Stimulated activated CD8-positive, alpha-beta memory T cell treated with anti-CD3 and anti-CD28 coated beads, Interleukin-15, amount 100 ng/mL, for 48 hours (primary cell): ENCODE measurements around the gene MAP6D1.
"Not testable (repeated sequence)": the region's sequence is repeated elsewhere in the genome, so short reads cannot be mapped to it uniquely, and the experiment has no call there.

Experiments
- DNase-seq, 2 donors: peaks; one replicate each; pipeline ENCODE4 v3.0.0-alpha.2; 2020; ENCODE audit warnings: low read depth in 2 of 2

Gene MAP6D1

DNA sequence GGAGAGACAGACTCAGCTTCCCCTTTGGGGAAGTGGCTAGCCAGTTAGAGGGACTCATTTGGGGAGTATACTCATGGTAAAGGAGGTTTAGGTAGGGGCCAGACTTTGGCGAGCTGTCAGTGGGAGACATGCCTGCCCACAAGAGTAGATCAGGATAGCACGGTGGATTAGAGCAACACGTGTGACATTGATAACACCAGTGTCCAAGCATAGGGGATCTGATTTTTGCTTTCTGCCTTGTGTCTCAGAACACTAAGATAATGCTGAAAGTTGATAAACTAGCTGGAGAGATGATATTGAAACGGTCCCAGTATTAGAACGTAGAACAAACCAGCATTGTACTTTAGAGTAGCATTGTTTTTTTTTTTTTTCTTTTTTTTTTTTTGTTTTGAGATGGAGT, 25.9 kb downstream of the MAP6D1 start:
- DNase-seq = no peak

DNA sequence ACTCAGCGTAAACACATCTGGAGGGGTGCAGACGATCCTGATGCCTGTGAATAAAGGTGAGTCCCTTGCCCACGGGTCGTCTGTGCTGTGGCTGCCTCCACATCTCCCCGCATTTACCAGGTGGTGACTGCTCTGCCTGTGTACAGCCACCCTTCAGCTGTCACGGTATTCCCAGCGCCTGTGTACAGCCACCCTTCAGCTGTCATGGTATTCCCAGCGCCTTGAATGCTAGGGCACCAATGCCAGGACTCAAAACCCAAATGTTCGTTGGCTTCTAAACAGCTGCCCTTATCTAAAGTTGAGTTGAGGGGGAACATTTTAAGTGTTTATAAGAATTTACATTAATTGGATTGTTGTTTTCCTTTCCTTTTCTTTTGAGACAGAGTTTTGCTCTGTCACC, 27.4 kb downstream of the MAP6D1 start:
- no peak for DNase-seq

DNA sequence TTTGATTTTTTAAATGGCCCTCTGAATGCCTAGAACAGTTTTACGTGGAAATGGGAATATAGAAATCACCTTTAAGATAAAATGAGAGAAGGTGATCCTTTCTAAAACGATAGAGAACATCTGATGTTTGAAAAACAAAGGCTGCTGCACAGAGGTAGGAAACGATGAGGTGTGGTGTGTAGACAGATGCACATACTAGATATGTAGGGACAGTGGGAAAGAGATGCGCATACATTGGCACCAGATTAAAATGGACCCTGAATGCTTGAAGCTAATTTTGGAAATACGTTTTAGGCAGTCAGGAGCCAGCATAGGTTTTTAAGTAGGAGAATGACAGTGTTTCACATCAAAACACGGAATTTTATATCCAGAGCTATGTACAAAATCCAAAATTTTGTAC, 29.0 kb downstream of the MAP6D1 start:
- no peak for DNase-seq

DNA sequence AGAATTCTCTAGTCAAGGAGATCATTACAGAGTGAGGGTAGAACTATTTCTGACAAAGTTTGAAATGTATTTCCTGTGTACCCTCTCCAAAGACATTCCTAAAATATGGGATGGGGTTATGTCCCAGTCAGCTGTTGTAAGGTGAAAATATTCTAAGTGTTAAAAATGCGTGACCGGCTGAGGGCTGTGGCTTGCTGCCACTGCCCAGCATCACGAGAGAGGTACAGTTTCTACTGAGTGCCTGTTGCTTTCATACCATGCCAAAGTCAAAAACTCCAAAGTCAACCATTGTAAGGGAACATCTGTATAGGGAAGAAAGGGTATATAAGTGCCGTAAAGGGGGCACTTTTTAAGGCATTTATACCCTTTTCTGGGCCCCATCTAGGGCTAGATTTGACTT, 30.9 kb downstream of the MAP6D1 start:
- no peak for DNase-seq

- no peak for DNase-seq
These were observed 32.4 kb downstream of the MAP6D1 start for GRCh38 chr3:183792976-183793375.

GRCh38 chr3:183790700-183791099, 34.7 kb downstream of the MAP6D1 start:
- DNase-seq = no peak

- no peak for DNase-seq
These were observed 35.6 kb downstream of the MAP6D1 start for GRCh38 chr3:183789826-183790225.

GRCh38 chr3:183784503-183784902, 40.9 kb downstream of the MAP6D1 start:
- not testable (repeated sequence) for DNase-seq

DNA sequence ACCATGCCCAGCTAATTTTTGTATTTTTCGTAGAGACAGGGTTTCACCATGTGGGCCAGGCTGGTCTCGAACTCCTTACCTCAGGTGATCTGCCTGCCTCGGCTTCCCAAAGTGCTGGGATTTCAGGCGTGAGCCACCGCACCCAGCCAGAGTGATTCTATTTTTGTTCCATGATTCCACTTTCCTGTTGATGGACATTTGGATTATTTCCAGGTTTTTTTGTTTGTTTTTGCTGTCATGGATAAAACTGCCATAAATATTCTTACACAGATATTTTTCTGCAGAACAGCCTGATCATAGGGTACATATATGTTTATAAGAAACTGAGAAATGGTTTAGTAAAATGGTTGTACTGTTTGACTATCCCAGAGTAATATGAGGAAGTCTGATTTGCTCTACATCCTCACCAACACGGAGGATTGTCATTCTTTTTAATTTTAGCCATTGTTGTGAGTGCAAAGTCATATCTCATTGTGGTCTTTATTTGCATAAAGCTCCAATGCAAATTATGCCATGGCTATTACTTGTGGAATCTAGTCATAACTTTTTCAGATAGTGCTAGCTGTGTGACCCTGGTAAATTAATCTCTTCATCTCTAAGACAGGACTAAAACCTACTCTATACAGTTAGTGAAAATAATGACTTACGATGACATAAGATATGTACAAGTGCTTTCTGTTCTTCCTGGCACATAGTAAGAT, 42.7 kb downstream of the MAP6D1 start:
- DNase-seq = no peak

DNA sequence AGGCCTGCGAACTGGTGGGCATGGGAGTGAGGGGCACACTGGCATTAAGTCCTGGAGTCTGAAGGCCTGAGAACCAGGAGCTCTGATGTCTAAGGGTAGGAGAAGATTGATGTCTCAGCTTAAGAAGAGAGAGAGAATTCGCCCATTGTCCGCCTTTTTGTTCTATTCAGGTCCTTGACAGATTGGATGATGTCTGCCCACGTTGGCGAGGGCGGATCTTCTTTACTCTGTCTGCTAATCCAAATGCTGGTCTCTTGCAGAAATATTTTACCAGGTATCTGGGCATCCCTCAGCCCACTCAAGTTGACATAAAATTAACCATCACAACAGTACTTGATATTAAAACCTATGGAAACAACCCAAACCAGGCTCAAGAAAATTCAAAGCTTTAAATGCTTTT, 44.1 kb downstream of the MAP6D1 start:
- DNase-seq = no peak

- DNase-seq = no peak
These were observed 45.4 kb downstream of the MAP6D1 start for GRCh38 chr3:183779896-183780465.

DNA sequence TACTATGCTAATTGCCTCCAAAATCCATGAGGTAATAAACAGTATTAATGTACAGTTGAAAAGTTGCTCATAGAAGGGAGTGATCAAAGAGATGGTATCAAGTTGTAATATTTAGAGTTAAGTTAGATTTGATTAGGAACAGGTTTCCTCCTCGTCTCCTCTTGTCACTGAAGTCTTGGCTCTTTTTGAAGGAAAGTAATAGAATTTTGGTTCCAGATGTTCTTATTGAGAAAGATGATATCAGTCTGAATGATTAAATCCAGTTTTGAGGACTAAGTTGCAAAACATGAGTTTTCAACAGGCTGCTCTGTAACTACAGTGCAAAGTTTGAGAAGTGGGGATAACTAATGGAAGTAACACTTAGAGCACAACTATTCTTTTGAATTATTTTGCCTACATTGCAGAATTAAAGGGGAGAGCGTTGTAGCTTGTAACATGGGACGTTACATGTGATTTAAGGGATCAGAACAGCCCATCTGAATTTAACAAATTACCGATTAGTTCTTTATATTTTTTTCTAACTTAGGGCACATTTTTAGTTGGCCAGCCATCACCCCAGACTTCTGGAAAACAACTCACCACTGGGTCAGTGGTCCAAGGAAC, 48.3 kb downstream of the MAP6D1 start:
- no peak for DNase-seq

GRCh38 chr3:183776451-183776850, 48.9 kb downstream of the MAP6D1 start:
- not testable (repeated sequence) for DNase-seq

DNA sequence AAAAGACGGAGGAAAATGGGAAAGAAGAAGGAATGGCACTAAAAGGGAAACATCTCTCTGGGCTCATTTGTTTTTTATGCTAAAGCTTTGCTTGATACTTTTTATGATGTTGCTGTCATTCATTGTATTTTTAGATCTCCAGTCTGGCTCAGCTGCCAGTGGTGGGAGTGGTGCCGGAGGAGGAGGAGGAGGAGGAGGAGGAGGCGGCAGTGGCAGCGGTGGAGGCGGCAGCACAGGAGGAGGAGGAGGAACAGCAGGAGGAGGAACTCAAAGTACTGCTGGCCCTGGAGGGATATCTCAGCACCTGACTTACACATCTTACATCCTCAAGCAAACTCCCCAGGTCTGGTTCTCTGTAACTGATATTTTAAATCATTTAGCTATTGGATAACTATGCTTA, 49.6 kb downstream of the MAP6D1 start:
- no peak for DNase-seq

DNA sequence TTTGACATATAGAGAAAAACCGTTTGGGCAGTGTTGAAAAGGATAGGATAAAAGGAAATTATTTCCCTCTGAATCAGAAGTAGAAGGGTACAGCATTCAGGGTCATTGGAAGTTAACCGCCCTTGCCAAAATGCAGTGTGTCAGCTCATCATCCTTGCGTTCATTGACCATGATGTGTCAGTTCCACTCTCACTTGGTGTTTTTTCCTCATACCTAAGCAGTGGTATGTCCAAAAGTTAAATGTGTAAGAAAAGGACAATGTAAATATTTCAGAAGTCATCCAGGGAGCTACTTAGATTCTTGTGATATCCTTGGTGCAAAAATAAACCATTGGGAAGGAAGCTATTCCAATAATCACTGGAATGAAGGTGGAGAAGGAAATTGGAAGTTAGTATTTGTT, 50.7 kb downstream of the MAP6D1 start:
- no peak for DNase-seq

GRCh38 chr3:183769453-183769852, 55.9 kb downstream of the MAP6D1 start:
- DNase-seq = no peak

DNA sequence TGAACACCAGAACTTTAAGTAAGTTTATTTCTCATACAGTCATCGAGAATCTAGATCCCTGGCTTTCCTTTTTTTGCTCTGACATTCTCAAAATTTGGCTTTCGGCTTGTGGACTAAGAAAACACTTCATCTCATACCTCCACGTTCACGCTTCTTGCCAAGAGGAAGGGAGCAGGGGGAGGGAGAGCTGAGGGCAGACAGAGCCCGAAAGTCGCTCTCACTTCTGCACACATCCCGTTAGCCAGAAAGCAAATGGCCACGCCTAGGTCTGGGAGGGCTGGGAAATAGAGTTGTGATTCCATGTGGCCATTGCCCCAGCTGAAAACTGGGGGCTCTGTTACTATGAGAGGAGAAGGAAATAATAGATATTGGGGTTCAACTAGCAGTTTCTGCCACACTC, 57.3 kb downstream of the MAP6D1 start:
- no peak for DNase-seq

- peak; percentile 36 to 56 for DNase-seq
These were observed 58.4 kb downstream of the MAP6D1 start for GRCh38 chr3:183766745-183767606.

DNA sequence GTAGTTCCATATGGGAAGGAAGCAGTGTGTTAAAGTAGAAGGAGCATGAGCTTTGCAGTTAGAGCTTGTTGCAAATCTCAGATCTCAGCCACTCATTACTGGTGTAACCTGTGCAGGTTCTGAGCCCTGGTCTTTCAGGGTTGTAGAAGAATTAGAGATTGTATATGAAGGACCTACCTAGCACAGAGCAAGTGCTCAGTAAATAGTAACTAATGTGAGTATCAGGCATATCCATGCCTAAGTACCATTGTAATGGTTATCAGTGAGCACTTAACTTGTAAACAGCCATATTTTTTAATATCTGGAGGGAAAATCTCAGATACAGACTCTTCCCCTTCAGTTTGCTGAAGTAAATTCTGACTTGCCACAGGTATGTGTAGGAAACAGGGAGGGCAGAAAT, 59.3 kb downstream of the MAP6D1 start:
- no peak for DNase-seq
